Fibroblast of lung (primary cell): ENCODE results near the gene SLC4A5. TPM values are rescaled to one million over a fixed set of nuclear protein-coding genes. Genes with fewer than 3 reads are reported as not detected.

ENCODE experiments used
- DNase-seq, 2 donors: peaks; one replicate each; pipeline versions ENCODE4 v3.0.0 to v3.0.0-alpha.2; 2010; ENCODE audit warnings: low read depth in 2 of 2
- H2AFZ ChIP-seq: 2 replicates; pipeline ENCODE4 v1.5.1; 2012; ENCODE audit warnings: low read length, control low read depth, inconsistent platforms
- H3K27ac ChIP-seq: 2 replicates; pipeline ENCODE4 v1.5.1; 2011; ENCODE audit warnings: low read length, control low read depth; ENCODE audit not compliant: insufficient read depth
- H3K27me3 ChIP-seq: 2 replicates; pipeline ENCODE4 v1.5.1; 2011; ENCODE audit warnings: mild to moderate bottlenecking, low read length; ENCODE audit not compliant: control insufficient read depth, insufficient read depth
- H3K36me3 ChIP-seq: 2 replicates; pipeline ENCODE4 v1.5.1; 2011; ENCODE audit warnings: low read length; ENCODE audit not compliant: control insufficient read depth, insufficient read depth
- H3K4me1 ChIP-seq: 2 replicates; pipeline ENCODE4 v1.5.1; 2011; ENCODE audit warnings: low read length; ENCODE audit not compliant: control insufficient read depth, insufficient read depth; ENCODE audit errors: extremely low read depth
- H3K4me2 ChIP-seq: 2 replicates; pipeline ENCODE4 v1.5.1; 2011; ENCODE audit warnings: low read length, control low read depth; ENCODE audit not compliant: insufficient read depth; ENCODE audit errors: extremely low read depth
- H3K4me3 ChIP-seq, 4 experiments: fragments of 200-600 bp in 1 of 4; sonication (generic) in 1 of 4; replicated peaks in 1 of 4; 2 replicates each; pipeline ENCODE4 v1.5.1; 2011 to 2016; ENCODE audit warnings: low read length in 4 of 4, low read depth in 3 of 4, mild to moderate bottlenecking in 3 of 4, control low read depth in 2 of 4, inconsistent platforms in 1 of 4, mixed read lengths in 1 of 4; ENCODE audit not compliant: insufficient read depth in 1 of 4; ENCODE audit errors: control extremely low read depth in 1 of 4
- H3K79me2 ChIP-seq: 2 replicates; pipeline ENCODE4 v1.5.1; 2012; ENCODE audit warnings: mild to moderate bottlenecking, low read length, inconsistent platforms; ENCODE audit not compliant: control insufficient read depth, insufficient read depth
- H3K9ac ChIP-seq: 2 replicates; pipeline ENCODE4 v1.5.1; 2011; ENCODE audit warnings: mild to moderate bottlenecking, low read length, control low read depth; ENCODE audit not compliant: insufficient read depth
- H3K9me3 ChIP-seq: 2 replicates; pipeline ENCODE4 v1.5.1; 2012; ENCODE audit warnings: low read depth, low read length; ENCODE audit not compliant: control insufficient read depth, insufficient read depth
- H4K20me1 ChIP-seq: 2 replicates; pipeline ENCODE4 v1.5.1; 2011; ENCODE audit warnings: low read length; ENCODE audit not compliant: control insufficient read depth, insufficient read depth; ENCODE audit errors: extremely low read depth
- CTCF ChIP-seq, 2 donors: IDR thresholded peaks in 1 of 2; conservative IDR thresholded peaks in 1 of 2; 1 replicate in 1 of 2; 2 replicates in 1 of 2; pipeline ENCODE4 v1.5.1; 2011 to 2012; ENCODE audit warnings: low read length in 2 of 2, control low read depth in 1 of 2, inconsistent platforms in 1 of 2, low read depth in 1 of 2, mild to moderate bottlenecking in 1 of 2
- EZH2 ChIP-seq: IDR thresholded peaks from 2 replicates; pipeline ENCODE4 v1.5.1; 2012; ENCODE audit warnings: low read length, control low read depth, mild to moderate bottlenecking; ENCODE audit errors: missing control alignments
- polyA plus RNA-seq, 2 donors: library from polyadenylated mRNA; depleted of rRNA in 1 of 2; stranded (reverse) in 1 of 2; unstranded in 1 of 2; fragments of >200 nt; gene quantifications; 2 replicates each; pipeline ENCODE4 v1.2.1, GENCODE V29; 2011 to 2012; ENCODE audit warnings: missing spikeins in 1 of 2
- total RNA-seq: library from RNA; depleted of rRNA; stranded (reverse); fragments of >200 nt; gene quantifications from 2 replicates; pipeline ENCODE4 v1.2.1, GENCODE V29; 2014

The SLC4A5 gene
- total and polyA plus RNA-seq, 2 donors (not counting 1 experiment from before 2014, with no cell fraction given), result 0.12 to 0.17 TPM

- H2AFZ ChIP-seq, result no peak overlapping the region
- H3K9me3 ChIP-seq, result no peaks in the 10 kb centered on the region
- peaks cover 12% of the 10 kb centered on the region for H3K4me1 ChIP-seq
- H3K79me2 ChIP-seq, result peaks cover 63% of the 10 kb centered on the region
- no peaks in the 10 kb centered on the region for H4K20me1 ChIP-seq
- H3K27me3 ChIP-seq, result no peaks in the 10 kb centered on the region
- DNase-seq, result no peak
- no peak overlapping the region for H3K27ac ChIP-seq
- no peak overlapping the region for H3K9ac ChIP-seq
- H3K4me2 ChIP-seq, result no peak overlapping the region
- TF ChIP-seq EZH2, result no peak
- TF ChIP-seq CTCF (conservative IDR thresholded peaks at IDR 0.05 in 1 of 2, IDR thresholded peaks at IDR 0.05 in 1 of 2; ENCODE audit: low read depth in 1 of 2, low read length in 2 of 2), result no peak
- no peak overlapping the region for H3K4me3 ChIP-seq
- peaks cover 2% of the 10 kb centered on the region for H3K36me3 ChIP-seq
Measured at GRCh38 chr2:74204436-74204835, 138.8 kb downstream of the SLC4A5 start.

- Histone ChIP-seq H3K9ac (no peak overlapping the region), H3K9me3 (no peaks in the 10 kb centered on the region), H2AFZ (no peak overlapping the region), H3K36me3 (no peaks in the 10 kb centered on the region), H4K20me1 (no peaks in the 10 kb centered on the region), H3K4me2 (peak overlapping the region; percentile 46), H3K27ac (no peak overlapping the region), H3K79me2 (peaks cover 52% of the 10 kb centered on the region), H3K4me3 (peak overlapping the region in 2 of 4 experiments; percentile 8 to 98), H3K27me3 (no peaks in the 10 kb centered on the region), H3K4me1 (peaks cover 15% of the 10 kb centered on the region)
- DNase-seq, result peak; percentile 37 to 87
- TF ChIP-seq CTCF (conservative IDR thresholded peaks at IDR 0.05 in 1 of 2, IDR thresholded peaks at IDR 0.05 in 1 of 2; ENCODE audit: low read depth in 1 of 2, low read length in 2 of 2) (no peak), EZH2 (no peak)
Measured at GRCh38 chr2:74201596-74201995, 141.6 kb downstream of the SLC4A5 start.

- no peak overlapping the region for H3K9ac ChIP-seq
- peak overlapping the region; percentile 46 for H3K4me2 ChIP-seq
- no peaks in the 10 kb centered on the region for H3K9me3 ChIP-seq
- no peaks in the 10 kb centered on the region for H3K36me3 ChIP-seq
- H3K27me3 ChIP-seq, result no peaks in the 10 kb centered on the region
- H2AFZ ChIP-seq, result no peak overlapping the region
- no peak overlapping the region for H3K27ac ChIP-seq
- DNase-seq, result no peak
- peaks cover 48% of the 10 kb centered on the region for H3K79me2 ChIP-seq
- no peak for TF ChIP-seq CTCF (conservative IDR thresholded peaks at IDR 0.05 in 1 of 2, IDR thresholded peaks at IDR 0.05 in 1 of 2; ENCODE audit: low read depth in 1 of 2, low read length in 2 of 2)
- no peak for TF ChIP-seq EZH2
- no peaks in the 10 kb centered on the region for H4K20me1 ChIP-seq
- peak overlapping the region in 2 of 4 experiments; percentile 8 to 98 for H3K4me3 ChIP-seq
- H3K4me1 ChIP-seq, result peaks cover 11% of the 10 kb centered on the region
Measured at GRCh38 chr2:74201196-74201595, 142.0 kb downstream of the SLC4A5 start.
